ENCODE results near the gene NSG2.

GRCh38 chr5:173997331-173997730, 48.2 kb upstream of the NSG2 start:
- TF ChIP-seq CTCF (IDR thresholded peaks at IDR 0.05; ENCODE audit: poor library complexity) (no peak), EZH2 (IDR thresholded peaks at IDR 0.05; ENCODE audit: borderline replicate concordance) (no peak), EZH2phosphoT487 (IDR thresholded peaks at IDR 0.05; ENCODE audit: low read depth, severe bottlenecking, unreplicated experiment) (no peak)

All from hepatocyte (in vitro differentiated cells).